ENCODE data around the gene LAMTOR1. TPM values are rescaled to one million over a fixed set of nuclear protein-coding genes. Genes with fewer than 3 reads are reported as not detected.

The LAMTOR1 gene
- total RNA-seq, 1 experiment from 2014 or later: 160 TPM

- Histone ChIP-seq H3K4me1 (ENCODE audit: insufficient read depth, low read length) (no peaks in the 10 kb centered on the region), H3K9me3 (ENCODE audit: low read length) (no peaks in the 10 kb centered on the region), H3K4me3 (ENCODE audit: low read length) (no peak overlapping the region), H3K79me2 (ENCODE audit: low read length) (peaks cover 40% of the 10 kb centered on the region), H3F3A (ENCODE audit: low read length, unreplicated experiment) (no peaks in the 10 kb centered on the region), H3K9ac (ENCODE audit: low read length) (no peak overlapping the region), H3K4me2 (ENCODE audit: low read length) (no peak overlapping the region), H3K9me2 (replicated peaks; ENCODE audit: low read length) (no peaks in the 10 kb centered on the region), H3K27ac (ENCODE audit: low read length) (no peak overlapping the region), H3K27me3 (ENCODE audit: low read length) (no peaks in the 10 kb centered on the region), H4K20me1 (ENCODE audit: low read length) (peaks cover 4% of the 10 kb centered on the region; the same call in 1 of the 2 replicates), H2AFZ (ENCODE audit: low read length) (no peak overlapping the region), H3K36me3 (ENCODE audit: low read depth, low read length) (peaks cover 20% of the 10 kb centered on the region; the same call in 1 of the 2 replicates)
- CTCF ChIA-PET: interaction anchor here (0.5 kb wide), 1 partner anchor 838 kb away, joined by 7 read pairs; no protein-coding TSS in a partner anchor
- TF ChIP-seq EZH2 (IDR thresholded peaks at IDR 0.05; ENCODE audit: low read length, unreplicated experiment) (no peak), EZH2phosphoT487 (IDR thresholded peaks at IDR 0.05; ENCODE audit: borderline replicate concordance, low read length) (no peak), CTCF (conservative IDR thresholded peaks at IDR 0.05; ENCODE audit: low read depth, low read length) (no peak)
- no TSS peak for BruUV-seq (replicated peaks)
- no peak for DNase-seq
- intact Hi-C loops (cut with micrococcal nuclease): no loop called here
- POLR2A ChIA-PET (ENCODE audit: unreplicated experiment): interaction anchor here (0.6 kb wide), 1 partner anchor 9 kb away, joined by 5 read pairs; no protein-coding TSS in a partner anchor
- no peak for ATAC-seq
Measured at GRCh38 chr11:72048766-72049460, 54.2 kb downstream of the LAMTOR1 start.

Small RNA genes within 50 kb of the gene (microRNA-seq; reads per million reads assigned to microRNA genes)
- not detected for gene MIR3165 (ENCODE audit: unreplicated experiment)

Other genes with a start within 250 kb of the LAMTOR1 start
- not detected in 2 replicates for gene DEFB131B, start 224.8 kb downstream of the LAMTOR1 start, total RNA-seq (2014; rRNA removed)
- gene XNDC1N, start 174.7 kb downstream of the LAMTOR1 start, total RNA-seq (2014; rRNA removed): 5.0 and 14.0 TPM in 2 replicates
- 37.3 and 40.2 TPM in 2 replicates for gene RNF121, start 174.3 kb downstream of the LAMTOR1 start, total RNA-seq (2014; rRNA removed)
- 6.5 and 7.2 TPM in 2 replicates for gene IL18BP, start 104.4 kb downstream of the LAMTOR1 start, total RNA-seq (2014; rRNA removed)
- 145 and 202 TPM in 2 replicates for gene NUMA1, start 22.8 kb downstream of the LAMTOR1 start, total RNA-seq (2014; rRNA removed)
- gene LRRC51, start 22.4 kb downstream of the LAMTOR1 start, total RNA-seq (2014; rRNA removed): 5.8 and 6.6 TPM in 2 replicates
- not detected in 2 replicates for gene TOMT, start 2.6 kb upstream of the LAMTOR1 start, total RNA-seq (2014; rRNA removed)
- 65.4 and 68.8 TPM in 2 replicates for gene ANAPC15, start 9.4 kb upstream of the LAMTOR1 start, total RNA-seq (2014; rRNA removed)
- gene FOLR3, start 32.4 kb upstream of the LAMTOR1 start, total RNA-seq (2014; rRNA removed): not detected in 2 replicates
- 0.36 TPM in 1 of 2 replicates, not detected in the other for gene FOLR1, start 88.8 kb upstream of the LAMTOR1 start, total RNA-seq (2014; rRNA removed)
- gene FOLR2, start 113.5 kb upstream of the LAMTOR1 start, total RNA-seq (2014; rRNA removed): not detected in 2 replicates
- gene INPPL1, start 121.5 kb upstream of the LAMTOR1 start, total RNA-seq (2014; rRNA removed): 100 and 121 TPM in 2 replicates
- gene PHOX2A, start 140.9 kb upstream of the LAMTOR1 start, total RNA-seq (2014; rRNA removed): not detected in 2 replicates